NCI-H1930 (cell line): ENCODE results near the gene COL6A3.

Experiments used
- DNase-seq, 2 experiments: peaks; one replicate each; lab custom pipeline; 2025; lab: John Stamatoyannopoulos, UW

Gene COL6A3

GRCh38 chr2:237295889-237296480 lies 118.0 kb downstream of the COL6A3 start:
- DNase-seq, result no peak

- no peak for DNase-seq
These were observed 119.5 kb downstream of the COL6A3 start for GRCh38 chr2:237294460-237294859.

GRCh38 chr2:237293978-237294377 lies 120.0 kb downstream of the COL6A3 start:
- DNase-seq, result no peak

GRCh38 chr2:237291138-237291792 lies 122.7 kb downstream of the COL6A3 start:
- DNase-seq, result peak; percentile 8 to 48

- no peak for DNase-seq
These were observed 123.7 kb downstream of the COL6A3 start for GRCh38 chr2:237290261-237290660.

- DNase-seq, result no peak
These were observed 124.8 kb downstream of the COL6A3 start for GRCh38 chr2:237289139-237289538.

- no peak for DNase-seq
These were observed 126.1 kb downstream of the COL6A3 start for GRCh38 chr2:237287872-237288271.

- DNase-seq, result no peak
These were observed 130.6 kb downstream of the COL6A3 start for GRCh38 chr2:237283131-237283928.

GRCh38 chr2:237282568-237283128 lies 131.3 kb downstream of the COL6A3 start:
- DNase-seq, result no peak

- DNase-seq, result no peak
These were observed 132.1 kb downstream of the COL6A3 start for GRCh38 chr2:237281836-237282306.

- no peak for DNase-seq
These were observed 133.0 kb downstream of the COL6A3 start for GRCh38 chr2:237280939-237281338.

GRCh38 chr2:237280229-237280628 lies 133.7 kb downstream of the COL6A3 start:
- no peak for DNase-seq

- DNase-seq, result no peak
These were observed 134.8 kb downstream of the COL6A3 start for GRCh38 chr2:237279012-237279768.

- DNase-seq, result no peak
These were observed 135.4 kb downstream of the COL6A3 start for GRCh38 chr2:237278568-237278967.

- DNase-seq, result no peak
These were observed 137.1 kb downstream of the COL6A3 start for GRCh38 chr2:237276716-237277490.
